H1 (cell line): ENCODE data around the gene C19orf85.

Source experiments
- CBX8 ChIP-seq: fragments of 300-800, 300-1000 bp; sonication (generic); IDR thresholded peaks from 2 replicates; pipeline ENCODE4 v1.7.1; 2016; ENCODE audit warnings: low read depth, low read length, borderline replicate concordance
- EP300 ChIP-seq, 2 experiments: IDR thresholded peaks; 1 replicate in 1 of 2; 2 replicates in 1 of 2; pipeline ENCODE4 v1.6.1; 2011 to 2012; ENCODE audit warnings: low read depth in 2 of 2, low read length in 2 of 2, mild to moderate bottlenecking in 2 of 2, borderline replicate concordance in 1 of 2, inconsistent platforms in 1 of 2, moderate library complexity in 1 of 2

DNA sequence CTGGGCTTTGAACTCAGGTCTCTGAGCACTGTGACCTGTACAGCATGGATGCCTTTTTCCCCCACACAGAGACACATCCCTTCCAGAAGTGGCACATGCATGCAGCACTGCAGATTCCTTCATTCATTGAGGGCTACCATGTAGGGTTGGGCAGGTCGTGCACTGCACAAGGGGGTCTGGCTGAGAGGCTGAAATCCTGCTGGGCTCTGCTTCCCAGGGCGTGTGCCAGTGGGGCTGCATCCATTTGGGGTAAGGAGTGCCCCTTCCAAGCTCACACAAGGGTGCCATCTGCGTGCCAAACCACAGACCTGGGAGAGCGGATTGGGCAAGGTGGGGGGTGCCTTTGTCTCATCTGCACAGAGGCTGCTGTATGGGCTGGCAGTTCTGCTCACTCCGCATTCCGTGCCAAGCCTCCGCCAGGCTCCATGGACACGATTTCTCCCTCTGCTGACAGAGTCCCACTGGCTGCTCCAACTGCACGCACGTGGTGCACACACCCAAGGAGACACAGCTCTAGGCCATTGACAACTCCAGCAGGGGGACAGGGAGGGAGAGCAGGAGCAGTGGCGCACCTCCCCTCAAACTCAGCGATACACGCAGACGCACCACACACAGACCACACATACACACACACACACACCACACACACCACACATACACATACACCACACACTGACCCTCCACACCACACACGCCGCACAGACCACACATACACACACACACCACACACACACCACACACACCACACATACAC is 17.0 kb downstream of the C19orf85 start:
- no peak for TF ChIP-seq EP300 (IDR thresholded peaks at IDR 0.05; ENCODE audit: borderline replicate concordance in 1 of 2, low read depth in 2 of 2, low read length in 2 of 2)
- TF ChIP-seq CBX8, result no peak
